ENCODE results near the gene L3MBTL4.
"Not testable (repeated sequence)": the region's sequence is repeated elsewhere in the genome, so short reads cannot be mapped to it uniquely, and the experiment has no call there.

Gene L3MBTL4

DNA sequence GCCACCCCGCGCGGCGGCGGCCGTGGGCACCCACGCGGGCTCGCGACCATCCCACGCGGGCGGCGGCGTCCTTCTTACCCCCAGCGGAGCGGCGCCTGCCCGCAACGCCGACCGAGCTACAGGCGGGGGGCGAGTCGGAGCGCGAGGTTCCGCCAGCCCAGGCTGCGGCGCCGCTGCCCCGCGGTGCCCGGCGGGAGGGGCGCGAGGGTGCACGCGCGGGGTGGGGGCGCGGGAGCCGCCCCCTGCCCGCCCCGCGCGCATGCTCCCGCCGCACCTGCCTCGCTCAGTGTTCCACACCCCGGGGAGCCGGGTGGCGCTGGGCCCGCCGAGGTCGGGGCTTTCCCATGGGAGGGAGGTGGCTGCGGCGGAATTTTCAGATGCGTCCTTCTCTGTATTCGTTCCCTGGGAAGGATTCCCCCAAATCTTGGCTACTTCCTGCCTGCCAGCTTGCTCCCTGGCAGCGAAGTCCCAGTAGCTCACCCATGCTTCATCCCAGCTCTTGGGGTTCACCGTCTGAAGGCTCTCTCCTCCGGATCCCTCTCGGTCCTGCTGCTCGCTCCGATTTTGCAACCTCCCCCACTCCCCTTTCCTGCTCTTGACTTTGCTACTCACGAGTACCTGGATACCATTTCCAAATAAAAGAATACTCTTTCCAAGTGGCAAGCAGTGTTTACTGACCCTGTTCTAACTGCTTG is at the start of gene L3MBTL4:
L3MBTL4 (minus strand) TSS at position 189 of the 695 bp plus-strand sequence. CDS start 103,286 bp downstream, outside the sequence.
- no peak for DNase-seq

DNA sequence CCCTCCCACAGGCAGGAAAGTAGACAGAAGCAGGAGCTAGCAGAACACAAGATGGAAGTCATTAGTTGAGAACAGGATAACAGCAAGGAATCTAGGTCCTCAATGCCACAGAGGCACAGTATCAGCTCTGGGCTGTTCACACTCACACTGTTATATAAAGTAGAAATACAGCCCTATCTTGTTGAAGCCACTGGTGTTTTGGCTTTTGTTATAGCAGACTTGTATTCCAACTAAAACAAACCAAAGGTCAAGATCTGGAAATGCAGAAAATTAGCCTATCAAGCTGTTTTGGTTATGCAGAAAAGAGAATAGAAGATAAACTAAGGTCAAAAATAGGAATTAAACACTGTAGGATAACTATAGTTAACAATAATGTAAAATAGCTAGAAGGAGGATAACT is 37.5 kb upstream of the L3MBTL4 start:
- DNase-seq = no peak

GRCh38 chr18:6449213-6449612 is 34.5 kb upstream of the L3MBTL4 start:
- DNase-seq = no peak

GRCh38 chr18:6444466-6445228 is 29.9 kb upstream of the L3MBTL4 start:
- no peak for DNase-seq

DNA sequence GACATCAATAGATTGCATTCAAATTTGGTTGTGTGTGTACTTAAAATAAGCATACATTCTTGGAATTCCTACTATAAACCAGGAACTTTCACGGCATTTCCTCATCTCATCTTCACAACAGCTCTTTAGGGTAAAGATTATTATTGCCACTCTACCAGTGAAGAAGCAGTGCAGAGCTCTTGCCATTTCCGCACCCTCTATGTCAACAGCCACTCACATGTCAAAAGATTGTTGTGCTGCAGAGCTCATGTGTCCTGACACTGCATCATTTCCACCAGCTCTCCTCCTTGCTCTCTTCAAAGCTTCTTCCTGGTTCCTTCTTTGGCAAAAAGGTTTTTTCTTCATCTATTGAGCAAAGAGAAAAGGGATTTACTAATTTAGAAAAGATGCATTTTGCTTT is 26.5 kb upstream of the L3MBTL4 start:
- DNase-seq = no peak

DNA sequence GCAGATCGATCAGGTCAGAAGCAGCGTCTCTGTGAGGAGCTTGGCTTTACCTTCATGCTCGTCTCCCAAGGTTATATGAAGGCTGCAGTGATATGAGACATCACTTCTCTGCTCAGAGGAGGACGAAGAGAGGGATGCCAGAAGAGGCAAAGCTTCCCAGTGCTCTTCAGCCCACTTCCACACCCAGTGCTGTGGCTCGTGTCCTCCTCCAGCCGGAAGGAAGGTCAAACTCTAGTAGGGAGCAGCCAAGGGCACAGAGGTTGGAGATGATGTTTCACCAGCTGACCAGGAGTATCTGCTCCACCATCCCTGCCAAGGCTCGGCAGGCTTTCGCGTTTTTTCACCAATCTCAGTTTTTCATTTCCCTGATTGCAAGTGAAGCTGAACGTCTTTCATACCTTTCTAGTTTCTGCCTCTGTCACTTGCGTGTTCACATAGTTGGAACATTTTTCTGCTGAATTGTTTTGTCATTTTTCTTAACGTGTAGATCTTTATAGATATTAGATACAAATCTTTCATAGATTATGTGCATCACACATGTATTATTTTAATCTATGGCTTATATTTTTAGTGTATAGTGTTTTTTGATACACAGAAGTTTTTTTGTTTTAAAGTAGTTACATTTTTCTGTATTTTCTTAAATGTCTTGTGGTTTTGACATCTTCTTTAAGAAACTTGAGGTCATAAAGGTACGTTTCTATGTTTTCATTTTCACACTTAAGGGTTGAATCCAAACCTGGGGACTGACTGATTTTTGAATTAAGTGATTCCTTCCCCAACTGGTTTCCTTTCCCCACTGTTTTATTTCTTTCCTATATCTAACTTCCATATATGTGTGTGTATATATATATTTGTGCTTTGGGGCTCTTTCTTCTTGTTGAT is 23.5 kb upstream of the L3MBTL4 start:
- DNase-seq = no peak

GRCh38 chr18:6435731-6436130 is 21.0 kb upstream of the L3MBTL4 start:
- no peak for DNase-seq

DNA sequence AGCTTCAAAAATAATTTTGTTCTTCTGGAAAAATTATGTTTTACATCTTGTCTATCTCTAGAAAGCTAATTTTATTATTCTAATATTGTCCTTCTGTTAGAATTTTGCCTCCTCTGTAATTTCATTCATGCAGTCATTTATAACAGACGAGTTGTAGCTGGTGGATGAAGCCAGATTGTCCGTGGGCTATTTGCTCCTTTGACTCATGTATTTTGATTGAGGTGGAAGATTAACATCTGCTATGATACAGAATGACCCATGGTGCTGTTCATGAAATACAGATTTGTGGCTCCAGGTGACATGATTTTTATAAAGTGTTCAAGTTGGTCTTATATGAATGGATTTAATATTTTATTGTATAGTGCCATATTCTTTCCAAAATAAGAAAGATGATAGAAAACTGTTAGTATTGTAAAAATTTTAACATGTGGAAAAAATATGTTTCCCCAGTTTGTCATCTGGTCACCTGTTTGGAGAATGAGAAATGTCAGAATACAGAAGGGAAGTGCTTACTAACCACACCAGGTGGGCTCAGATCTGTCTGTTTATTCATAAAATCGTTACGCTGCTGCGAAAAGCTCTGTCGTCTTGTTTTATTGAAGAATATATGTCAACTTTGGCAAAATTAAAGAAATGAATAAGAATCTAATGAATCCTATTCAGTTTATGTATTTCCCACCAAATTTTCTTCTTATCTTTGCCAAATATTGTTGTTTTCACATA is 20.4 kb upstream of the L3MBTL4 start:
- no peak for DNase-seq

DNA sequence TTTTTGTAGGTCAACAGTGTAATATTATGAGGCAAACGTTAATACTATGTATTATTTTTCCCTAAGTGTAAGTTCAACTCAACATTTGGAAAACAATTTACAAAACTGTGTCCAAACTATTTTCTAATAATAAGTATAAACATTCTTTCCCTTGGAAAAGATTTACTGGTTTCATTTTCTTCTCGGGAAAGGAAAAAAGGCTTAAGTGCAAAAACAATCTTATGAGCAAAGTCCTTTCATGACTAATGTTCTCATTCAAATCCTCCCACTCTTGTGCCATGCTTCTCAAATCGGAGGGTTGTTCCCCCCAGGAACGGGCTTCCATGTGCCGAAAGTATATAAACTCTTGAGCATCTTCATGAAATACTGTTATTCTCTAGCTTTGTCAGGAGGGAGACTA is 19.8 kb upstream of the L3MBTL4 start:
- no peak for DNase-seq

GRCh38 chr18:6431659-6432318 is 17.1 kb upstream of the L3MBTL4 start:
- no peak for DNase-seq

- no peak for DNase-seq
Observed at GRCh38 chr18:6428851-6429395, 14.2 kb upstream of the L3MBTL4 start.

DNA sequence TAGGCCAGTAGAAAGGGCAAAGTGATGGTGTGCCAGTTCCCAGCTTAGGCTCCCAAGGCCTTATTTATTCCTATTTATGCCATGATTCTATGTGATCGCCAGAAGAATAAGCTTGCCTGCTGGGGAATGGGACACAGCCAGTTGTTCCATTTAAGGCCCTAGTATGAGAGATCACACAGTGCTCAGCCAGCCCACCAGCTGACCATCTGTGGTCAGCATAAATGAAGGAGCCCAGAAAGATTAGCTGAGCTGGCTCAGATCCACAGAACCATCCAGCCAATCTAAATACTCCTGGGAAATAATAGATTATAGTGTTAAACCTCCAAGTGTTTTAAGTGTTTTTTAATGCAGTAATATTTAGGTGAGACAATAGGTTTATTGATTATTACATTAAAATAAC is 12.6 kb upstream of the L3MBTL4 start:
- DNase-seq = no peak

- no peak for DNase-seq
Observed at GRCh38 chr18:6423289-6423688, 8.6 kb upstream of the L3MBTL4 start.

GRCh38 chr18:6414118-6414722 is 491 bp downstream of the L3MBTL4 start:
- DNase-seq = no peak

DNA sequence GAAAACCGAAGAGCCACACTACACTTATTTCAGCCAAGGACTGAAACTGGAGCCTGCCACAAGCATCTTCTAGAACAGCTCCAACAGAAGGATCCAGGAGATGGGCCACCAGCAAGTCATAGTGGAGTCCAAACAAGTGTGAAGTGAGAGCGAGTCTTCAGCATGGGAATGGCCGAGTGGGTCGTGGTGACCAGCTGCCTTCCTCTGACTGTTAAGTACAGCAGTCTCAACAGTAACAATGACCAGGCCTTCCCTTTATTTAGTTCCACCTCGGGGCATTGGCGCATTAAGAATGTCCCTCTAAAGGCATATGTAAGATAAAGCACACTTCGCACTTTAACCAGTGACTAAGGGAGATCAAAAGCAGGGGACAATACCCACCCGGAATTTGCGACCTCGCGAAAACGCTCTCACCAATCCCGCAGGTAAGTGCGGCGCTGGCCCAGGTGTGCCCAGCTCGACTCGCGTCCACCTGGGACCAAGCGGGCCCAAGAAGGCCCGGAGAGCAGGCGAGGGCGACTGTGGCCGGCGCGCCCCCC is 1.1 kb downstream of the L3MBTL4 start:
- no peak for DNase-seq

GRCh38 chr18:6412933-6413472 is 1.7 kb downstream of the L3MBTL4 start:
- DNase-seq = no peak

DNA sequence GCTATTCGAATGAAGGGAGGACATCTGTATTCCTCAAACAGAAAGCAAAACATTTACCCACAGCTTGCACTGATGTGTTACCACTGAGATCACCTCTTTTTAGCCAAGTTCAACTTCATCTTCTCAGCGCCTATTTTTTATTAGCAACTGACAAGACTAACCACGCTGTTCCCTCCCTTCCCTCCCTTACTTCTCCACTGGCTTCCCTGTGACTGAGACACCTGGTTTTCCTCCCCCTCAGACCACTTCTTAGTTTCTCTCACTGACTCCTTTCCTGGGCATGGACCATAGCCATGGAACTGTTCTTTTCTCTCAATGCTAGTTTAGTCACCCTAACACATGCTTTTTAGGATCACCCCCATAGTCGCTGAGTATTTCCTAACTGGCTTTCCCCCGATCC is 3.3 kb downstream of the L3MBTL4 start:
- no peak for DNase-seq

- DNase-seq = no peak
Observed at GRCh38 chr18:6409933-6410332, 4.8 kb downstream of the L3MBTL4 start.

DNA sequence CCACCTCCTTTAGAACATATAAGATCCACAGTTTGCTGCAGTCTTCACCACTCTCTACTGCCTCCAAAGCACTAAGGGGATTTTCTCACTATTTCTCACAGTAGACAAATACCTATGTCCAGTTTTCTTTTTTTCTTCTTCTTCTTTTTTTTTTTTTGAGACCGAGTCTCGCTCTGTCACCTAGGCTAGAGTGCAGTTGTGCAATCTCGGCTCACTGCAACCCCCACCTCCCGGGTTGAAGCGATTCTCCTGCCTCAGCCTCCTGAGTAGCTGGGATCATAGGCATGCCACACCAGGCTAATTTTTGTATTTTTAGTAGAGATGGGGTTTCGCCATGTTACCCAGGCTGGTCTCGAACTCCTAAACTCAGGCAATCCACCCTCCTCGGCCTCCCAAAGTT is 6.2 kb downstream of the L3MBTL4 start:
- DNase-seq = not testable (repeated sequence)

GRCh38 chr18:6406910-6407470 is 7.7 kb downstream of the L3MBTL4 start:
- DNase-seq = no peak
